NCI-H510A treated with DMSO at 0.1 percent for 48 hours (cell line): Measurements from ENCODE around the gene MAU2.
A peak's percentile ranks its signal among the peaks of the same experiment; 100 is the strongest.

Source experiments
- DNase-seq: peaks from one replicate; lab custom pipeline; 2025; lab: John Stamatoyannopoulos, UW

Gene MAU2

GRCh38 chr19:19308373-19308772 lies 12.3 kb upstream of the MAU2 start:
- no peak for DNase-seq

- DNase-seq = no peak
Observed at GRCh38 chr19:19315444-19315843, 5.2 kb upstream of the MAU2 start.

DNA sequence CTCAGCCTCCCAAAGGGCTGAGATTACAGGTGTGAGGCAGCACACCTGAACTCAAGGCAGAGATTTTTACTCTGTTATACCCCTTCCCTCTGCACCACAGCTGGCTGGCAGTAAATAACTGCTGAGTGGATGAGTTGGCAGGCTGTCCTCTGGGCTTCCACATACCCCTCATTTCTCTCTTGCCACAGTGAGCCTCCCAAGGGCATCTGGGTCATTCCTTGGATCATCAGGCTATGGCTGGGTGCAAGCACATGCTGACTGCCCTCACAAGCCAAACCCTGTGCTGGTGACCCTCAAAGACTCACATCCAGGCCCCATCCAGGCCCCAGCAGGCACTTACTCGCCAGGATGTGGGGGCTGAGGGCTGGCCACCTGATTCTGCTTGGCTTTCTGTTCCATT lies 4.5 kb upstream of the MAU2 start:
- no peak for DNase-seq

DNA sequence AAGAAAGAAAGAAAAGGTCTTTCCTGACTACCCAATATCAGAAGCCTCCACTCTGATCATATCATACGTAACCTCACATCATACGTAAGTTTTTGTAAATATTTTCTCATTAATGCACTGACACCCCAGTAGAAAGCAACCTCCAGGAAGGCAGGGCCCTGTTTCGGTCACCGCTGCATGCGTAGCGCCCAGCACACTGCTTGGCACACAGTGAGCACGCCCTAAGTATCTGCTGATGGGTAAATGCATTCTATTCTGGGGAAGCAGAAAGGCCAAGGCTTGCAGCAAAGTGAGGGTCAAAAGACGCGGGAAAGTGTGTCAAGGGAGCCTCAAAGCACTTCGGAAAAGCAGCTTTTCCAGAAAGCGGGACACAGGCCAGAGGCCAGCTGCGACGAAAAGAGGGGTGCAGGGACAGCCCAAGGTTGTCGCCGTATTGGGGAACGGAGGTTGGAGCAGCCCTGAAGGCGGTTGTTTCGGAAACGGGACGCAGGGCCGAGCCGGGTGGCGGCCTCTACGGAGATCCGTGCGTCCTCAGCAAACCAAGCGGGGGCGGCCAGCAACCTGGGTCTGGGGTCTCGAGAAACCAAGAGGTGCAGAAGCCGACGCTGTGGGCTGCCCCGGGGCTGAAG lies 783 bp upstream of the MAU2 start:
- no peak for DNase-seq

DNA sequence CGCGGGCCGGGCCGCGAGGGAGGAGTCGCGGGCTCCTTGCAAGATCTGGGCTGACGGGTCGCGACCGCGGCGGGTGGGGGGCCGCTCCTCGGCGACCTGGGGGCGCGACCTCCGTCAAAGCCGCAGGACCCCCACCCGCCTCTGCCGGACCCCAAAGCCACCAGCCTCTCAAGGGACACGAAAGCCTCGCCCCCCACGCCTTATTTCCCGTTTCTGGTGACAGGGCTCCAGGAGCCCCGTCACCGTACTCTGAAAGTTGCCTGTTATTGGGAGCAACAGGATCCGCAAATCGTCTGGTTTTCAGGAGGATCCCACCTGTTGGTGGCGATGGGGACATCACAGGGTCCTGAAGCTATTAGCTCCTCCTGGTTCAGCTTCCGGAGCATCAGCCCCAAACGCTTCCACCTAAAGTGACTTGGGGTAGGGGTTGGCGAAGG lies 530 bp downstream of the MAU2 start:
- no peak for DNase-seq

DNA sequence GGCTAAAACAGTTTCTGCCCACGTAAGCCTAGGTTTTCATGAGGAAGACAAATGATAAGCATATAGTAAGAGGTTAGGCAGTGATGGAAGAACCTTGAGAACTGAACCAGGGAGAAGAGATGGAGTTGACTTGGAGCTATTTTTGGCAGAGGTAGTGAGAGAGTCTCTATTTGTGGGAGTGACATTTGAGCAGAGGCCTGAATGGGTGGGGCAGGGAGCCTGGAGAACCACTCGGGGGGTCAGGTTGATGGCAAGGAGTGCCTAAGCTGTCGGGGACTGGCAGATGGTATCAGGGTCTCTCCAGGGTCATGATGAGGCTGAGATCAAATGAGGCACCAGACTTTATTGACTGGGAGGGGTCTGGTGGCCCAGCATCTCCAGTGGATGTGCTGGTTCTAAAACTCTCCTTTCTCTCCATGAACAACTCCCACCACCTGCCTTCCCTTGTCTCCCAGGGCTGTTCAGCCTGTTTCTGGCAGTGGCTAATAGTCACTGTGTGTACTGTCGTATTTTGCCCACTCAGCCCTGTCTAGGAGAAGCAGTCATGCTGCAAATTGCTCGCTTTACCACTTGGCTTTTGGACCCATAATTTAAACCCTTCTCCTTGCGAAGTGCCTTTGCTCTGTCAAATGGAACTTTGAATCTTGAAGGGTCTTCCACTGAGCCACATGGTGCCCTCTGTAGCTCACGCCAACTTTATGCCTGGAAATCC lies 3.6 kb downstream of the MAU2 start:
- DNase-seq = no peak

DNA sequence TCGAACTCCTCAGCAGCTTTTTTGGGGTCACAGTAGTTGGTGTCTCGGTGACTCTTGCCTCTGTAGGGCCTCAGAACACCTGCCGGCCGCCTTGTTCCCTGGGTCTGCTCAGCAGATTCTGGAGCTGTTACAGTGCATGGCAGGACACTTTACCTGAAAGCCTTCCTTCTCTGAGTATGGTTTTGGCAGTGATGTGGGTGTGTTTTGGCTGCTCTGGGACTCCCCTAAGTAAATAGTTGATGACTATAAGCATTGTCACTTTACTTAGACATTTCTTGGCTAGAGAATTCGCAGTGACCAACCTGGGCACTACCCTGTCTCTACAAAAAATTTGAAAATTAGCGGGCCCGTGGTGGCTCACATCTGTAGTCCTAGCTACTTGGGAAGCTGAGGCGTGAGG lies 7.0 kb downstream of the MAU2 start:
- no peak for DNase-seq

DNA sequence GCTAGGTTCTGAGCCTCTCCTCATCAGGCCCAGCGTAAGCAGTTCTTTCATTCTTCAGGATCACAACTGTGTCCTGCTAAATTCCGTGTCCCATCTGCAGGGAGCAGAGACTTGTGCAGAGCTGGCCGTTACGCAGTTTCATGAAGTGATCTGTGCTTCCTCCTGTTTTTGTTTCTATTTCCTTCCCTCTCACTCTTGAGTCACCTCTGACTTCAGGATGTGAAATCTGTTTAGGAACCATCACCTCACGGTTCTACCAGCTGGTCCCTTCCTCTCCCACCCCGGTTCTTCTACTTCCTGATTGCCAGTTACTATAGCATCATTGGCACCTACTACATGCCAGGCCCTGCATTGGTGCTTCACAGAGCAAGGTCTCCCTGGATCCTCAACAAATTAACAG lies 8.5 kb downstream of the MAU2 start:
- no peak for DNase-seq

DNA sequence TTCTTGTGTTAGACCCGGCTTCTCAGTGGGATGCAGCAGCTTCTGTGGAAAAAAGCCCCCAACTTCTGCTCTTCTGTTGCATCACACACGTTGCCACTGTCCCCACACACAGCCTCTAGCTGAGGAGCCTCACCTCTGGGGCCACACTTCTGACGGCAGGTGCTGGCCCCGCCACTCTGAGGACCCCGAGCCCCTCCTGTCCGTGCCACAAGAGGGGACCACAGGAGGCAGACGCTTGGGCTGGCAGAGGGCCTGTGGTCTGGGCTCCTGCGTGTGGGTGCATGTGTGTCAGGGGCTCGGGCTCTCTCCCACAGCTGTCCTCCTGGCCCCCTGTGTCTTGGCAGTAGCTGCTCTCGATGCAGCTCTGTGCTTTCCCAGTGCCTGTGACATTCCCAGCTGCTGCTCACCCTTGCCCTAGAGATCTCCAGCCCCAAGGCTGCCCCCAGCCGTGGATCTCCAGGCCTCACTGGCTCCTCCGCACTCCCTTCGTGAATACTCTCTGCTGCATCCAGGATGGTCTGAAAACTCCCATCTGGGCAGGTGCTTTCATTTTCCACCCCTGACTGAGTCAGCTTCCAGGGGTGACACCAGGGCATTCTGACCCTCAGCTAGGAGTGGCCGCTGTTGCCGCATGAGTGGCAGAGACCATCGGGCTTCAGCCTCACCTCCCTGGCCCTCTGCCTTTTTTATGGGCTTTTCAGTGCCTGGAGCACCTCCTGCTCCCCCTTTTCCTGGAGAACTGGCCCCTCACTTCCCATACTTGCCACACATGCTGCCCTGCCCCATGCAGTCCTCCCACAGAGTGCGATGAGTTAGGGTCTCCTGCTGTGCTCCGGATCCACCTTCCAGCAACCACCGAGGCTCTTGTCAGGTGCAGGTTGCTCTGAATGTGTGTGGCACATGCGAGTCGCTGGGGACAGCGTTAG lies 13.7 kb downstream of the MAU2 start:
- no peak for DNase-seq

DNA sequence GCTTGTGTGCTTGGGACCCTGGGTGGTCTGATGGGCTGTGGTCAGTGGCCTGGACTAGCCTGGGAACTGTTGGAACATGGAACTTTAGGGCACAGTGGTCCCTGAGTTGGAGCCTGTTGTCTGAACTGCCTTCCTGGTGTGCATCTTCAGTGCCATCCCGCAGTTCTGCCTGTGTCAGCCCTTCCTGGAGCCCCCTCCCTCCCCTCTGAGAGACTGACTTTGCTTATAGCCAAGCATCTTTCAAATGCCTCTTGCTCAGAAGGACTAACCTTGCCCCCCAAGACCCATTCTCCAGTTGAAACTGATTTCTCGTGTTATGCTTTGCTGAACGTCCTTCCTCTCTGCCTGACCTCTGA lies 14.3 kb downstream of the MAU2 start:
- no peak for DNase-seq

DNA sequence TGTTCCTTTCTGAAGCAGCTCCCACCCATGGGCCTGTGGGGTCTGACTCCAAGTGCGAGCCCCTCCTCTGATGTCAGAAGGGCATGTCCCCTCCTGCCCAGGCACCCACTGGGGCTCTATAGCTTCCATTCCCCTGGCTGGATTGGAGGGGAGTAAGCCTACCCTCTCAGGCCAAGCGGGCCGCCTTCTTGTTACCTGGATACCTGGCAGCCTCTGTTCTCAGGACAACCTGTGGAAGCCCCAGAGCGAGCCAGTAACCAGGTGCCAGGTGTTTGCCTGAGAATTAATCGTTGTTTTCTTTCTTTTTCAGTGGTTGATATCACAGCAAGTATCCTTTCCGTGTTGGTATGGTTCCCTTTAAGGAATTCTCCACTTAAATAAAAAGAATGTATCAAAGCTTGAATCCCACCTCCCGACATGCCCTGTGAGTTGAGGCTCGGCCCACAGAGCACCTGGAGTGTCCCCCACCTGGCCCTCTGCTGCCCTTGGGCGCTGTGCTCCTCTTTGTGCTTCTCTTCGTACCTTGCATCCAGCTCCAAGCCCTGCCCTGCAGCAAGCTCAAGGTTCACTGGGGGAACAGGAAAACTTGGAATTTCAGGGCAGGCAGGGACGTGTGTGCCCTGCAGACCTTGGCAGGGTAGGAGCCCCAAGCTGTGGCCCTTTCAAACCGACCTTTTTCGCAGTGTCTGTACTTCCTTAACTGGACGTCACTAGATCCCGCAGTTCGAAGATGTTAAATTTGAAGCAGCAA lies 15.0 kb downstream of the MAU2 start:
- DNase-seq = no peak

- no peak for DNase-seq
Observed at GRCh38 chr19:19336597-19336996, 16.0 kb downstream of the MAU2 start.

DNA sequence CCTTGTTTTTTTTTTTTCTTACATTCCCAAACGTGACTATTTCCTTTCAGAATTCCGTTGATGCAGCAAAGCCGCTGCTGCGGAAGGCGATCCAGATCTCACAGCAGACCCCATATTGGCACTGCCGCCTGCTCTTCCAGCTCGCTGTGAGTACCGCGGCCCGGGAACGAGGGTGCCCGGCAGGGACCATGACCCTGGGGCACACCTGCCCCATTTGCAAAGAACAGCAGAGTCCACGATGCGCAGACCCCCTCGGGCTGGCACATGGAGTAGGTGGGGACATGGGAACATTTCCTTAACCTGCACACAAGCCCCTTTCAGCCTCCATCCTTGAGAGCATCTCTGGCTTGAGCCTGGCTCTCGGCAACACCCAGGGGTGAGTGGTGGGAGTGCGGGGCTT lies 16.5 kb downstream of the MAU2 start:
- no peak for DNase-seq

DNA sequence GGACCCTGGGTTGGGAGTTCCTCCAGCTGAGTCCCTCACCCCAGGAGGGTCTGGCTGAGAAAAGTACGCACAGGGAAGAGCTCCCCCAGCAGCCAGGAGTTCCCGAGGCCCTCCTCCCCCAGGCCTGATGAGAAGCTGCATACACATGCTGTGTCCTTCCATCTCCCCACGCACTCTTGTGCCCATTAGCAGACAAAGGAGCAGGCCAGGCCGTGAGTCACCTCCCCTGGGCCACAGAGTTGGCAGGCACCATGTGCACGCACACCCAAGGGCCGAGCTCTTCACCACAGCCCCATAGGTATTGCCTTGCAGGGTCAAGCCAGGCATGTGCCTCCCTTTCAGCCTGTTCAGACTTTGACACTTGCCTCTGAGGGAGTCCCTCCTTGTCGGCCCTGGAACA lies 17.5 kb downstream of the MAU2 start:
- no peak for DNase-seq

DNA sequence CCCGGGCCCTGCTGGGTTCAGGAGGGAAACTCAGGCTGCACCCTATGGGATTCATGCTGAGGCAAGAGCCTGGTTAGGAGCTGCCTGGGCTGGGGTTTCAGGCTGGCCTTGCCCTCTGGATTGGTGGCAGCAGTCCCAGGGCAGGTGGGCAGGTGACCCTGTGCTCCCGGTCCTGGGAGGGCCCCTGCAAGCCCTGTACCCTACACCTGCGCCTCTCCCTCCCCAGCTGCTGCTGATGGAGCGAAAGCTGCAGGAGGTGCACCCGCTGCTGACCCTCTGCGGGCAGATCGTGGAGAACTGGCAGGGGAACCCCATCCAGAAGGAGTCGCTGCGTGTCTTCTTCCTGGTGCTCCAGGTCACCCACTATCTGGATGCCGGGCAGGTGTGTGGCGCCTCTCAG lies 20.4 kb downstream of the MAU2 start:
- DNase-seq = no peak

- DNase-seq = peak; percentile 64
Observed at GRCh38 chr19:19342086-19343015, 21.7 kb downstream of the MAU2 start.

DNA sequence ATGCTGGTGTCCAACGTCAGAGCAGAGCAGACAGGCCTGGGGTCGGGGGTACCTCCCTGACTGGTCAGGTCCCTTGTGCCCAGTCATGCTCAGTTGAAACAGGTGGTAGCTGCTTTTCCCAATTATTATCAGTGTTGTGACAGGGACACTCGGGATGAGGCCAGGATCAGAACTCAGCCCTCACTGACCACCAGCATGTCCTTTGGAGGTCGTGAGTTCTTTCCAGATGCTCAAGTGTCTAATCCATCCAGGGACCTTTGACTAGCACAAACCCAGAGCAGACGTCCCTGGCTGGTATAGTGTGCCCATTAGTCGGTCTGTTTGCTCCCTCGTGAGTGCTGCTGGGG lies 22.4 kb downstream of the MAU2 start:
- no peak for DNase-seq

GRCh38 chr19:19343762-19344161 lies 23.1 kb downstream of the MAU2 start:
- no peak for DNase-seq

DNA sequence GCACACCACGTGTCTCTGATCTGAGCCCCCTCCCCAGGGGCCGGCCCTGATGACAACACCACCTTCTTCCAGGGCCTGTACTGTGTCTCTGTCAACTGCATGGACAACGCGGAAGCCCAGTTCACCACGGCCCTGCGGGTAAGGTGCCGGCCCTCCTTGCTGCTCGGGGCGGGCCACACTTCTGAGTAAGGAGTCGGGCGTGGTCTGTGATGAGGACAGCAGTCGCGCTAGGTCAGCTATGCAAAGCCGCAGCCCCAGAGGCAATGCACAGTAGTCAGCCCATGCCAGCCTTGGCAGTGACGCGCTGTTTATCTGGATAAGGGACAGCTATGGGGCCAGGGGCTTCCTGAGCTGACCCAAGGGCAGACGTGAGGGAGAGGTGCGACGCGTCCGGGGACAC lies 24.6 kb downstream of the MAU2 start:
- DNase-seq = no peak

GRCh38 chr19:19345970-19346369 lies 25.3 kb downstream of the MAU2 start:
- DNase-seq = no peak

GRCh38 chr19:19347401-19348110 lies 26.9 kb downstream of the MAU2 start:
- DNase-seq = no peak
